Measurements from ENCODE around the gene THUMPD2.
A peak's percentile ranks its signal among the peaks of the same experiment; 100 is the strongest.
"Not testable (repeated sequence)": the region's sequence is repeated elsewhere in the genome, so short reads cannot be mapped to it uniquely, and the experiment has no call there.

THUMPD2 gene

DNA sequence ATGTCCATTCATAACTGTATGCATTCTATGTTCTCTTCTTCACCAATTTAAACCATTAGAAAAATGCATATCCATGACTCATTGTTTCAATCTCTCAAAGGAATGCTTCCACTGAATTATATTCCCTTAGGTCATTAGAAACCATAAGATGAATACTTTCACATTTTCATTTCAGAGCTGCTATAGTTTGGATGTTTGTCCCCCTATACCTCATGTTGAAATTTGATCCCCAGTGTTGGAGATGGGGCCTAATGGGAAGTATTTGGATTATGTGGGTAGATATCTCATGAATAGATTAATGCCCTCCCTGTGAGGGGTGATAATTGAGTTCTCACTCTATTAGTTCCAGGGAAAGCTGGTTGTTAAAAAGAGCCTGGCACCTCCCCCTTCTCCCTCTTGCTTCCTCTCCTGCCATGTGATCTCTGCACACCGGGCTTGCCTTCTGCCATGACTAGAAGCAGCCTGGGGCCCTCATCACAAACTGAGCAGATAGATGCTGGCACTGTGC, 35.7 kb downstream of the THUMPD2 start:
- DNase-seq, result no peak

DNA sequence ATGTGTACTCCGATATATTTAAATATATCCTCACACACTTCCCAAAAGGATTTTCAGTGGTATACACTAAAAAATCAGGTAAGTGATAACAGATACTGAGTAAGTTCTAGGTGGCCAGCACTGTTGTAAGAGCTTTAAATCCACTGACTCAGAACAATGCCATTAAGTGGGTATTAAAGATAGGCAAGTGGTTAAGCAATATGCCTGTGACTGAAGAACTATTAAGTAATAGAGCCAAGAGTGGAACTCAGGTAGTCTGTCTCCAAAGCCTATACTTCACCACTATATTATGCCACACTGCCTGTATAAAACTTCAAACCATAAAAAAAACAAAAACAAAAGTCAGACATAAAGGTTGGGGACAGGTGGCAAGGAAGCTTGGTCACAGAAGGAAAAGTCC, 37.2 kb downstream of the THUMPD2 start:
- DNase-seq, result no peak

DNA sequence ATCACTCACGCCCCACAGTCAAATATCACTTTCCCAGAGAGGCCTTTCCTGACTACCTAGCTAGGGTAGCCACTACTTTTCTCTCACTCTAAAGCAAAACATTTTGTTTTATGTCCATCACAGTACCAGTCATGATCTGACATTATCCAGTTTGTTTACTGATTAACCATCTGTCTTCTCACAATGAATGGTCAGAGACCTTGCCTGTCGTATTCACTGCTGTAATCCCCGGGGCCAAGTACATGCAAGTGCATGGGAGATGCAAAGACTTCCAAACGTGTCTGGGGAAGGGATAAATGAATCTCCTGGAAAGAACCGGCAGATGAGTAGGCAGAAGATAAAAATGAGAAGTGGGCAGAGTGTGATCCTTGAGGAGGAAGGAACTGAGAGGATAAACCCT, 39.7 kb downstream of the THUMPD2 start:
- no peak for DNase-seq

DNA sequence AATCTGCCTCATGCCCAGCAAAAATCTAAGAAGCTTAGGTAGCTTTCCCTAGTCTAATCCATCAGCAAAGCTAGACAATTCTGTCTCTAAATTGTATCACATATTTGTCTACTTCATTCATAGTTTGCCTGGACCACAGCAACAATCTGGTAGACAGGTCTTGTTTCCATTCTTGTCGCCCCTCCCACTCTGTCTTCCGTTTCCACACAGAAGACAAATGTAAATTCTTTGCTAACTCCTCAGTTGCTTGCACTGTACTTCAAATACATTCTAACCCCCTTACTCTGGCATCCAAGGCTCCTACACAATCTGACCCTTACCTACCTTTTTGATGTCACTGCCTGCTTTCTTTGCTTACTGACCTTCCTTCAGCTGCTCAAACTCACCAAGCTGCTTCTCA, 40.1 kb downstream of the THUMPD2 start:
- no peak for DNase-seq

DNA sequence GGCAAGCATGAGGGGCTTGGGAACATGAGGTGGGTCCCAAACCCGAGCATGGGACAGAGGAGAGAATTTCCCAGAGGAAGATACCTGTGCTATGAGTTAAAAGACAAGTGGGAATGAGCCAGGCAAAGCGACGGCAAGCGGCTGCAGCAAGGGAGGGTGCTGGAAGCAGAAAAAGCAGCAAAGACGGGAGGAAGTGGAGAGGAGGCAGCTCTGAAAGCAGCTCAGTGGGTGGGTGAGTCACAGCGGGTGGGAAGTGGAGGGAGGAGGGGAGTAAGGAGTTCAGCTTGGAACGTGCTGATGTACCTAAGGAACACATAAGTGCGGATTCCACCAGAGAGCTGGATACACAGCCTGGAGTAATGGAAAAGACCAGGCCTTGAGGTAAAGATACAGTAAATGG, 41.4 kb downstream of the THUMPD2 start:
- DNase-seq, result no peak

DNA sequence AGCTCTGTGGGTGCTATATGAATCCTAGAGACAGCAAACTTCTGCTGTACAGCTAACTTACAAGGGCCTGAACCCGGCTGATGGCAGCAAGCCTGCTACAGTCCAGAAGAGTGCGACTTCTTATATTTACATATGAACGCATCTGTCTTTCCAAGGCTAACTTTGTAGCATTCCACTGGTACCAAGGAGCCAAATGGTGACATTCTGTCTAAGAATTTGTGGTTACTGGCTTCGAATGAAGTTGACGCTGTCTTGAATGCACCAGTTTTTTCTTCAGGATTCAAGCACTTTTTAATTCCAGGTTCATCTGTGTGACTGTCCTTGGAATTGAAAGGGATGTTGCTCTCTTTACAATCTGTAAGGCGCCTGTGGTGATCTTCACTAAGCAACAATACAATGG, 42.4 kb downstream of the THUMPD2 start:
- no peak for DNase-seq

DNA sequence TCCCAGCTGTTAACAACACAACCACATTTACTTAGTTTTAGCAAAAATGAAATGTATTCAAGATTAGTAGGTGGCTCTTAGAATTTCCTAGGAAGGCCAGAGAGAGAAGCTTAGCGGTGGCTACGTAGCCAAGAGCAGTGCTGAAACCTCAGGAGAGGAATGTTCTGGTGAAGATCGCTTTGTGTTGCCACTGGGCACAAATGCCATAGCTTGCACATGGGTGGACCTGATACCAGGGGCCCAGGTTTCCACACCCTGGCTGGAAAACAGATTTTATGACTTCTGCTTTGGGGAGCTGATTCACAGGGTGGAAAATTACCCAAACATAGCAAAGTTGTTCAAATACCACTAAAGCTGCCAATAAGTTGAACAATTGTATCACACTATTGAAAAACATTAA, 43.4 kb downstream of the THUMPD2 start:
- no peak for DNase-seq

DNA sequence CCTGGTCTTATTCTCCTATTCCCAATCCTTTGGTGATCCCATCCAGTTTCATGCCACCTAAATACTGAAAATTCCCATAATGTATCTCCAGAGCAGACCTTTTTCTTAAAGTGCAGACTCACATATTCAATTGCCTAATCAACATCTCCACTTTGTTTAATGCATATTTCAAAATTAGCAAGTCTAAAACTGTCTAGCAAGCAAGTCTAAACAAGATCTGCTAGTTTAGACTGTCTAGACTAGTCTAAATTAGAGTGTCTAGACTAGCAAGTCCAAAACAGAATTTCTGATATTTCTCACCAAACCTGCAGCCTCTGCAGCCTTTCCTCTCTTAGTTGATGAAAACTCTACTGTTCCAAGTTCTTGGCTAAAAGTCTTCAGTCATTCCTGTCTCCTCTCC, 44.6 kb downstream of the THUMPD2 start:
- DNase-seq, result no peak

DNA sequence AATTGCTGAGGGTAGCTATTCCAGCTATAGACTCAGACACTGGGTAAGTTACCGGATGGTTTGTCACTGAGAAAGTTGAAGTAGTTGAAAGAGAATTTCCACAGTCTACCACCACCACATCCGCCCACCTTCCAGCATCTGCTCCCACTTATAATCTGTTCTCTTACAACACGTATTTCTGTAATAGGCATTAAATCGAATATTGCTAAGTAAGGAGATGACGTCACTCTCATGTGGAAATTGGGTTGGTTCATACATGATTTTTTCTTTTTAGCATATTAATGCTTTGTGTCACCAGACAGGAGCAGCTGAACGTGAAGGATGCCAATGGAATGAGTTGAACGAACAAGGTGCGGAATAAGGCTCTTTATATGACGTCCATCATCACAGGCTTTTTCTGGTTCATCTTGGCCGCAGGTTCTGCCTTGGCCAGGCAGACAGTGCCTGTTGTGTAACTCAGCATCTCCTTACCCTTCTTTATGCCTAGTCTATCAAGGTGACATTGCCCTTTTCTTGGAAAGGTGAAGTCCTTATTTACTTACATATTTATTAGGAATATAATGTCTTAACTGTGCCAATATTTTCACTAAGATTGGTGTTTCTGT, 45.9 kb downstream of the THUMPD2 start:
- DNase-seq, result no peak

DNA sequence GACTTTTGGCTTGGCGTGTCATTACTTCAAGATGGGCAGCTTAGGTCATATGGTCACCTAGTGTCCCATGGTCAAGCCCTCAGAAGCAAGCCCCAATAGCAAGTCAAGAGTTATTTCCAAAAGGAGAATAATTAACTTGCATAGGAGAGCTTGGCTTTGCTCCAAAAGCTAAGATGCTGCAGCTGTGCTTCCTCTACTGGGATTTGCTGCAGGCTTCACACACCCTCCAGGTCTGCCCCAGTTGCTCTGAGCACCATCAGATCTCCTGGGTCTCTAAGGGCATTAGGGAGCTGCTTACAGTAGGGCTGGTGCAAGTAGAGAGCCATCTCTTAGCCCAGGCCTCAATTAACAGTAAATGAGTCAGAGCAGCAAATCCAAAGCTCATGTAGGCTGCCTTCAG, 46.6 kb downstream of the THUMPD2 start:
- no peak for DNase-seq

DNA sequence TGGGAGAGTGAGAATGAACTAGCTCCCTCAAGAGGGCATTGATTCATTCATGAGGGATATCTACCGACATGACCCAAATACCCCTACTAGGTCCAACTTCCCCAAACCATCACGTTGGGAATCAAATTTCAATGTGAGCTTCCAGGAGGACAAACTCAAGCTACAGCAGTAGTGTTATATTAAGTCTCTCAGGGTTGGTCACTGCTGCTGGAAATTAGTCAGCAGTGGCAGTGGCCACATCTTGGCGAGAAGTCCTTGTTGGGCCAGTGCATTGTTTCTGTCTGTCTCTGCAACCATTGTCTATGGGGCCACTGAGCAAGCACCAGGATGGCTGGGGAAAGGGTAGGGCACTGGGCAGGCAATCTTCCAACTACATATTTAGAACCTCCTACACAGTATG, 47.5 kb downstream of the THUMPD2 start:
- no peak for DNase-seq

DNA sequence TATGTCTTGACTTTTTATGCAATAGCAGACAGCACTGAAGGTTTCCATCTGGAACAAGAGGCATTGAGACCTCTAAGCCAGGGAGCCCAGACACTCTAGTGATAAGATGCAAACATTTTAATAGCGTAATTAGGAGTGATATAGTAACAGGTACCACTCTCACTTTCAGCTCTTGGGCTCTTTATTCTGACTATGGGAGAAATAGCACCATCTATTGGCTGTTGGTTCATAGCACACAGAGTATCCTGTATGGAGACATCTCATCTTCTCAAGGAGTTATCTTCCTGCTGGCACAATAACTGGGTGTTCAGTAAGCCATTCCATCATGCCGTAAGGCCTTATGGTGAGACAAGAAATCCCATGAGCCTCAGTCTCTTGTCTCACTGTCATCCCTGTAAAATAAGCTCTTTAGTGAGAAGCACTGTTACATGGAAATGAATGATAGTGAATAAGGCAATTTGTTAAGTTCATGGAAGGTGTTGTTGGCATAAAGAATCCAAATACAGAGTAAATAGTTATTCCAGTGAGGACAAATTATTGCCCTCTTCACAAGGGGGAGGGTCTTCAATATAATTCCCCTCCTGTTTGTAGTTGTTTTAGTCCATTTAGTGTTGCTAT, 48.3 kb downstream of the THUMPD2 start:
- peak; percentile 37 for DNase-seq

DNA sequence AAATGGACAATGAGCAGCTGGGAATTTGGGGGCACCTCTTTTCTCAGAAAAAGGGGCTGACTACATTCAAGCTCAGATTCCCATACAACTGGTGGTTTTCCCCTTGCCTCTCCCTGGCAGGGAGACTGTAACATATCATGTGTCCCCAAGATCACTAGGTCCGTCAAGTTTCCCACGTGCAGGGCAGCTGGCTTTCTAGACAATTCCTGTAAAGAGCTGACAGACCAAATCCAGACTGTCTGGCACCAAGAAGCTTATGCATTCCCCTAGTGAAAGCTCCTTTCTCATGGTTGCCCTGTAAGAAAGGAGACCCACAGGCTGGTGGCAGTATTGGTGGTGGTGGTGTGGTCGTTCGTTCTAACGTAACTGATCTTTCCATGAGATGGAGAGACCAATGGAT, 48.8 kb downstream of the THUMPD2 start:
- no peak for DNase-seq

DNA sequence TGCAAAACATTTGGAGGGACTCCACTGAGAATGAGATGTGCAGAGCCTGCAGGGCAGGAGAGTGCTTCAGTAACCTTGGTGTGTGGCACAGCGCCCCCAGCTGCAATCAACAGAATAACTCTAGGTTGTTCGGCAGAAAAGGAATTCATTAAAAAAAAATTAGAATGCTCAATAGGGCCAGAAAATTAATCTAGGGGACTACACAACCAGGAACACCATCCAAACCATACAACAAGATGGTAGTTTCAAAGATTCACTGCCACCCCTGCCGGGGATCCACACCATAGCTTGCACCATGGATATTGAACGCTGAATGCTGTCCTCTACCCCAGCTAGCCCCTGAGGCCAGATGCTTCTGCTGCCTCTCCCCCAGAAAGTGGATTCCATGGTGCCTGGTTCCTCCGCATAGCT, 50.1 kb downstream of the THUMPD2 start:
- DNase-seq, result peak; percentile 13

DNA sequence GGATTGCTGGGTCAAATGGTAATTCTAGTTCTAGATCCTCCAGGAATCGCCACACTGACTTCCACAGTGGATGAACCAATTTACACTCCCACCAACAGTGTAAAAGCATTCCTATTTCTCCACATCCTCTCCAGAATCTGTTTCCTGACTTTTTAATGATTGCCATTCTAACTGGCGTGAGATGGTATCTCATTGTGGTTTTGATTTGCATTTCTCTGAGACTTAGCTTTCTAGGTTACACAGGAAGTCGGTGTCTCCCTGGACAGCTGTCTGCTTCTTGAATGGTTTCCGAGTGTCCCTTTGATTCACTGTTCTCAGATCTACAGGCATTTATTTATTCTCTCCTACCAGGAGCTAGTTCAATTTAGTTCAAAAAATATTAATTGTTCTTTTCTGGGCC, 51.0 kb downstream of the THUMPD2 start:
- not testable (repeated sequence) for DNase-seq

DNA sequence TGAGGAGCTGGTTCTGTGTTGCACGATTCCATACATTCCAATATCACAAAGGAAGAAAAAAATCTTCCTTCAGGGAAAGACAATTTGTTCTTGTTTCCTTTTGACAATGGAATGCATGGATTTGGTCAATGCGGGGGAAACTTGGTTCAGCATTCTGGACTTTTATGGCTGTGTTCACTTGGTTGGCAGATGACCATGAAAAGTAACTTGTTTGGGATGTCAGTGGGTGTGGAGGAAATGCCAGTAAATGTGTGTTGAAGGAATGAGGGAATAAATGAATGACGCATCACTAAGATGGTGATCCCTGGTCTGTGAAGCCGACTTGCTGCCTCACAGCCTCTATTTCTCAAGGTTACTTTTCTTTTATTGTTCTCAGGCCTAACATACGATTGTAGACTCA, 53.7 kb downstream of the THUMPD2 start:
- DNase-seq, result no peak

DNA sequence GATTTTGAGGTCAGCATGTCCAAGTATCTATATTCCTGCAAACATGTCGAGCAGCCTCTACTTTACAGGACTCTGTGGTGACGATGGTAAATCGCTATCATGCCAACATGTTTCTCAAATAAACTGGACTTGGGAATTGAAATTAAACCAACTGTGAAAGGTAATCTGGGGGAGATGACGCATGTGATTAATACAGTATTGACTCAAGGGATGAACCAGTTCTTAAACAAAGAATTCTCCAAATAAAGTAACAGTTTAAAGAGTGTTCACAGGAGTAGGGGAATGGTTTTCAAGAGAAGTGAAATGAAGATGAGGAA, 54.3 kb downstream of the THUMPD2 start:
- DNase-seq, result no peak

DNA sequence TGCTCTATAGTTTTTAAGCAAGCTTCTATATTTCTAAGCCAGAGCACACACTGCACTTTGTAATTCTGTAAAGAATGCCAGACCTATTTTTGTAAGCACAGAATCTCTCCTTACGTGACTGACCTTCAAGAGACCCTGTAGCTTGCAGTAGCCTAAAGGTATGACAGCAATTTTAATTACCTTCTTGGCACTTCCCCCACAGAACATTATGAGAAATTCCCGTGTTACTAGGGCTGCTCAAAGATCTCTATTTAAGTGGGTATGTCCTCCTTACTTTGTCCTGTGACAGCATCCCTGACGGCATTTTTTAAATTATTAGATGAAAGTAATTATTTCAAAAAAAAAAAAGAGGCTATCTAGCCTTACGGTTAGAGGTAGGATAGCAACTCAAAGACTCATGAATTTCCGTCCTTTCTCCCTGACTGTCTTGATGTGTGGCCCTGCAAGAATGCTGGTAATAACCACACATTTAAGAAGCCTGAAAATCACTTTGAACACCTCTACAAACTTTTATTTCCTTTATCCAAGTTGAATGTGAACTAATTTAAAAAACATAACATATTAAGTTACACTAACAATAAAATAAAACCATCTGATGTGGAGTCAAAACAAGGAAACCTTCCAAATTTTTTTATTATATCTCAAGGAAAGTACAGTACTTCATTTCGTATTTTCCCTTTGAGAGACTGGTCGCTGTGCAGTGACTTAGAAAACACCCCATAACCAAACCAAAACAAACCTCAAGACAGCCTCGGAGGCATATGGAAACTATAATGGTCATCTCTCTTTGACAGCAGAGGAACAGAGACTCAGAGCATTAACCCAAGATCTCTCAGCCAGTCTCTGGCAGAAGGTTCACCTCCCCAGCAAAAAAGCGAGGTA, 54.9 kb downstream of the THUMPD2 start:
- DNase-seq, result no peak

DNA sequence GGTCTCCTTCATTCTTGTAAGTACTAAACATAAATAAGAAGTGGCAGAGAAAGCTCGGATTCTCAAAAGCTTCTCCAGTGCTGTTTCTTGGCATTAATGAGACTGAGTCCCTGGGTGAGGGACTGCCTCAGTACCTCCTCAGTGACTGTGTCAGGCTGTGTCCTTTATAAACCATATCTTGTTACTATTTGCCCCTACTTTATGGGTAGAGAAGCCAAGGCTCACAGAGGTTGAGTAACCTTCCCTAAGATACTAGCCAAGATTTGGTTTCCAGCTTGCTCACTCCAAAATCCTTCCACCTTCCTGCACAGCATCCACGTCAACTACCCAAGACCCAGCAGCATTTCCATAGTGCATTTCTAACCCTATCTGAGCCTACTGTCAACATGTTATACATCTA, 55.6 kb downstream of the THUMPD2 start:
- DNase-seq, result no peak

DNA sequence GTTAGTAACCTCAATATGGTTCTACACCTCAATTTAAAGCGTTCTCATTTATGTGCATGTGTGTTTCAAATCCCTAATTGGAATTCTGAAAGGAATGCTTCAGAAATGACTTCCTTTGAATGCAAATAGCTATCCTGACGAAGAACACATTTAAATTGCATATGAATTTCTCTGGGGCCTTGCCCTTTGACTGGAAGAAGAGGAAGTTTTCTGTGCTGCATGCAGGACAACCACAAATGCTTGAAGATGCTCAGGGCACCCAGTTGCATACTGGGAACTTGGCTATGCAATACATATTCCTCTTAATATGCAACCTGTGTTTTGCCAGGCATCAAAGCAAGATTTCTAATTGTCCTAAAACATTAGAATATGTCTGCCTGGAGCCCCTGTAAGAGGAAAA, 58.1 kb downstream of the THUMPD2 start:
- DNase-seq, result no peak

DNA sequence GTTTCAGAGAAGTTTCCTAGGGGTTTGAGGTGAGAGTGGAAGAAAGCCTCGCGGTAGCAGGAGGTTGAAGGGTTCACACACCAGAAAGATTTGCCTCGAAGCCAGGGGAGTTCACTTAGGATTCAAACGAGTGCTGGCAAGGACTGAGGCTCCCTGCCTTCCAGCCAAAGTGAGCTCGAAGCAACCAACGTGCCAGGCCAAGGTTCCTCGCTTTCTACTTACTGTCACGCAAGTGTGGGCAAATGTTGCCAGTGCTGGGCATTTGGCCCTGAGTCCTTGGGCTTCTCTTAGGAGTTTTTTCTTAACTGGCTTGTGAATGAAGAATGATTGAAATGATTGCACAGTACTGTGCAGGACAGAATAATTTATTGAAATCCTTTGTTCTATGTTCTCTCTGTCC, 59.7 kb downstream of the THUMPD2 start:
- peak; percentile 75 for DNase-seq

DNA sequence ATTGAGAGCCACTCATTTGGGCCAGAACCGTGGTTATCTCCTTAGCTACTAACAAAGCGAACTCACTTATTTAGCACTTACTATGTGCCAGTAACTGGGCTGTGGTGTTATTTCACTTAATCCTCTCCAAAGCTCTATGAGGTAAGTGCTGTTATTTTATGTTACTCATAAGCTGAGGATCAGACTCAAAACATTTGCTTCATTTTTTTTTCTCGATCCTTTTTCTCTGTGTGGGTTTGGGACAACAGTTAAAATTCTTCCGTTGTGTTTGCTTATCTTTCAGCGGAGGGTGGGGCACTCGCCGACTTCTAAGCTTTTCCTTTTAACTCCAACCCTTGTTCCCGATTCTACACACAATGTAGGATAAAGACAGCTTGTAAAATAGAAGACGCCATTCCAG, 60.6 kb downstream of the THUMPD2 start:
- DNase-seq, result no peak

DNA sequence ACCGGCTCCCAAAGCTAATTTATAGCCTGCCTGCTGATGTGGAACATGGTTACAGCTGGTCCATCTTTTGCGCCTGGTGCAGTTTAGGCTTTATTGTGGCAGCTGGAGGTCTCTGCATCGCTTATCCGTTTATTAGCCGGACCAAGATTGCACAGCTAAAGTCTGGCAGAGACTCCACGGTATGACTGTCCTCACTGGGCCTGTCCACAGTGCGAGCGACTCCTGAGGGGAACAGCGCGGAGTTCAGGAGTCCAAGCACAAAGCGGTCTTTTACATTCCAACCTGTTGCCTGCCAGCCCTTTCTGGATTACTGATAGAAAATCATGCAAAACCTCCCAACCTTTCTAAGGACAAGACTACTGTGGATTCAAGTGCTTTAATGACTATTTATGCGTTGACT, 62.0 kb downstream of the THUMPD2 start:
- DNase-seq, result no peak

DNA sequence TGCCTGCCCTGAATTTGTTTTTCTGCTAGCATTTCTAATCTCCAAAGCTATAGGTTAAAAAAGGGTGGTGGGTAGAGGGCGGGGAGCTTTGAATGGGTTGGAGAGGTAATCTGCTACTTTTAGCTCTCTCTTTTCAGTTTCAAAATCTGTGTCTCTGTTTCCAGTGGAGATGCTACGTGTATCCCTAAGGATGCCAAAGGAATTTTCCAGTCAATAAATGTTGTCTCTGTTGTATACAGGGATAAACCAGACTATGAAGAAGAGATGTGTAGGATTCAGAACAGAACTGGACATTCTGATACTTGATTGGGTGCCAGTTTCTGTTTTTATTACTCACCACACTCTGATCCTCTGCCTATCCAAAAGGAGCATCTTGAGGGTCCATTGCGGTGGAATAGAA, 63.2 kb downstream of the THUMPD2 start:
- DNase-seq, result no peak
